Erythroblast (primary cell): ENCODE measurements around the gene GPR35.

Source experiments
- DNase-seq, 2 experiments: peaks; one replicate each; lab custom pipeline; 2025; lab: John Stamatoyannopoulos, UW
- GATA1 ChIP-seq: IDR thresholded peaks from 2 replicates; pipeline ENCODE4 v1.6.1; 2011; ENCODE audit warnings: low read depth, mild to moderate bottlenecking, control low read depth, low read length, moderate library complexity
- POLR2A ChIP-seq: IDR thresholded peaks from 2 replicates; pipeline ENCODE4 v1.6.1; 2011; ENCODE audit warnings: mild to moderate bottlenecking, low read length

Gene GPR35

DNA sequence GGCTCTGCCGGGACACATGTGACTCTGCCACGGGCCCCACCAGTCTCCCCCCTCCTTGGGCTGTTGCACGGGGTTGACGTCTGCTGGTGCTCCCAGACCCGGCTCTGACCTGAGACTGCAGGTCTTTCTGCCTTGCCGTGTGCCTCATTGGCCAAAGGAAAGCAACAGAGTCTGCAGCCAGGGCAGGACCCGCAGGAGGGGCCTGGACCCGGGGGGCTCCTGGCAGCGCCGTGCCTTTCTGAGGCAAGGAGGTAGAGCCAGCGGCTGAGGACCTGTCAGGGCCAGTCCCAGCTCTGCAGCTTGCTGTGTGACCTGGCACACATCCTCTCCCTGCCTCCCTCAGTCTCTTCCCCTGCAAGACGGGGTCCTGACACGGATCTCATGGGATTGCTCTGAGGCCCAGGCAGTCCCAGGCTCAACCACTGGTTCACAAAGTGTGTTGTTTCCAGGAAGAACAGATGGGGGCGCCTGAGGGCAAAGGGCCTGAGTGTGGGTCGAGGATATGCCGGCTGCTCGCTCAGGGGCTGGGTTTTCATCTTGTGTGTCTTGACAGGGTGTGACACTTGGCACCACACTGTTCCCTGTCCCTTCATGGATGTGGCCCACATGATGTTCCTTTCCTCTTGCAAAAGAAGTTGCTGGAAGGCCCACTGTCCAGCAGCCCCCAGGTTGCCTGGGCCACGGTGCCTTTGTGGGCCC lies 29.8 kb upstream of the GPR35 start:
- DNase-seq, result peak; percentile 19 to 27
- TF ChIP-seq POLR2A (no peak), GATA1 (no peak)

DNA sequence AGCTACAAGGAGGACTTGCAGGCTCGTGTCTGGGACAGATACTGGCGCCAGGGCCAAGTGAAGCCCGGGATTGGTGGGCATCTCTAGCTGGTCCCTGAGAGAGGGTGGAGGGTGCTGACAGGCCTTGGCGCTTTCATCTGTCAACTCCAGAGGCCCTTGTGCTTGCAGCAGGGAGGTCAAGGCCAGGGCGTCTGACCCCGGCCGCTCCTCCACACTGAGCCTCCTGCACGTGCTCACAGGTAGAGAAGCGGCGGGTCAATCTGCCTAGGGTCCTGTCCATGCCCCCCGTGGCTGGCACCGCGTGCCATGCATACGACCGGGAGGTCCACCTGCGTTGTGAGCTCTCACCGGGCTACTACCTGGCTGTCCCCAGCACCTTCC lies 29.2 kb upstream of the GPR35 start:
- no peak for TF ChIP-seq GATA1
- no peak for TF ChIP-seq POLR2A
- DNase-seq, result no peak

DNA sequence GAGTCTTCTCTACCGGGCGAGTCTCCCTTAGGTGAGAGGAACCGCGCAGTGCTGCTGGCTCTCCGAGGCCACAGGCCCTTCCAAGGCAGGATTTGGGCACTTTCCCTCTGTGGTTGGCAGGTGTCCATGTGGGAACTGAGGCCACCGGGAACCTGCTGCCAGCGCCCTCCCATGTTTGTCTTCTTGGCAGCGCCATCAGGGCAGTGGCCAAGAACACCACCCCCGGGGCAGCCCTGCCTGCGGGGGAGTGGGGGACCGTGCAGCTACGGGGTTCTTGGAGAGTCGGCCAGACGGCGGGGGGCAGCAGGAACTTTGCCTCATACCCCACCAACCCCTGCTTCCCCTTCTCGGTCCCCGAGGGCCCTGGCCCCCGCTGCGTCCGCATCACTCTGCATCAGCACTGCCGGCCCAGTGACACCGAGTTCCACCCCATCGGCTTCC lies 28.8 kb upstream of the GPR35 start:
- TF ChIP-seq GATA1, result no peak
- no peak for TF ChIP-seq POLR2A
- no peak for DNase-seq

DNA sequence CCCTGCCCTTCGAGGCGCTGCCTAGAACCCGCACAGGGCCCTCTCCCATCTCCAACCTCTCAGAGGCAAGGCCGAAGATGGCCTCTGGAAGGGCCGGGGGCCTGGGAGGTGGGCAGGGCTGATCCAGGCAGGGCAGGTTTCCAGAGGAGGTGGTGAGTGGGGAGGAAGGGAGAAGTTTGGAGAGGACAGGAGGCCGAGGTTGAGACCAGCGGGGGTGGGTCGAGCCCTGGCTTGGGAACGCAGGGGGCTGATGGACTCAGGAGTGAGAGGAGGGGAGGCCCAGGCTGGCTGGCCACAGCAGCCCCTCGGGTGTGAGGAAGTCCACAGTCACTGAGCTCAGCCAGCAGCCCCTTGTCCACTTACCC lies 28.2 kb upstream of the GPR35 start:
- TF ChIP-seq POLR2A (no peak), GATA1 (no peak)
- DNase-seq, result no peak

DNA sequence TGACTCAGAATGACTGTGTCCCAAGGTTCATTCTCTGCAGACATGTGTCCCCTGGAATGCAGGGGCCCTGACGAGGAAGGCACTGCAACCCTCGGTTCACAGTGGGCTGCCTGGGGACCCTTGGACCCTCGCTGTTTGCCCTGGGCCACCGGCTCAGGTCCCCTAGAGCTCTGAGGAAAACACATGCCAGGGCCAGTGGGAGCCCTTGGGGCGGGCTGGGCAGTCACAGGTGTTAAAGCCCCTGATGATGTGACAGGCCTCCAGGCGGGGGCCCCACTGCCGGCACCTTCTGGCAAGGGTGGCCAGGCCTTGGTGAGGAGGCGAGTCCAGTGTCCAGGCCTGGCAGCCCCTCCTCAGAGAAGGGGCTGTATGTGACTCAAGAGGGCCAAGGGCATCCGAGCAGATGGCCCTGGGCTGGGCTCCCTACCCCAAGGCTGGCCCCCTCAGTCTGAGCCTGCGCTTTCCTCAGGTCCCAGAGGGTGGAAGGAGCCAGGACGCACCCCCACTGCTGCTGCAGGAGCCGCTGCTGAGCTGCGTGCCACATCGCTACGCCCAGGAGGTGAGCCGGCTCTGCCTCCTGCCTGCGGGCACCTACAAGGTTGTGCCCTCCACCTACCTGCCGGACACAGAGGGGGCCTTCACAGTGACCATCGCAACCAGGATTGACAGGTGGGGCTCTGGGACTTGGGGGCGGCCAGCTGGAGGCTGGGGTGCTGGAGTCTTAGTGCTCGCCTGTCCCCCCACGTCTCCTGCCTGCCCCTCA lies 27.7 kb upstream of the GPR35 start:
- no peak for DNase-seq
- TF ChIP-seq GATA1 (no peak), POLR2A (no peak)

DNA sequence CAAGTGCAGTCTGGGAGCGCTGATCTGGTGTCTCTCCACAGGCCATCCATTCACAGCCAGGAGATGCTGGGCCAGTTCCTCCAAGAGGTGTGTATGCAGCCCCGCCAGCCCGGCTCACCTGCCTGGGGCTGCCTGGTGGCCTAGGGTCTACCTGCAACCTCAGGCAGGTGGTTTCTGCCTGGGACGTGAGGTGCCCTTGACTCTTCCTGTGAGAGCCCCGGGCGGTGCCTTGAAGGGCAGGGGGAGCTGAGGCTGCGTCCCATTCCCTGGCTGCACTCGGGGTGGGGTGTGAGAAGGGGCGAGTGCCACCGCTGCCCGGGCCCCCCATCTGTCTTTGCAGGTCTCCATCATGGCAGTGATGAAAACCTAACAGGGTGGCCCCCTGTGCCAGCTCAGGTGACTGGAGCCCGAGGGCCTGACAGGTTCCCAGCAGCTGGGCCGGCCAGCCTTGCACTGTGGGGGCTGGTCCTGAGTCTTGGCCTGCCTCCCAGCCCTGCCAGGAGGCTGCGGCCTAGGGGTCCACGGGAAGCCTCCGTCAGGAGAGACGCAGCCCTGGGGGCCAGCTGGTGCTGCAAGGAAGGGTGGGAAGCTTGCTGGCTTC lies 26.9 kb upstream of the GPR35 start:
- no peak for DNase-seq
- TF ChIP-seq GATA1 (no peak), POLR2A (no peak)

DNA sequence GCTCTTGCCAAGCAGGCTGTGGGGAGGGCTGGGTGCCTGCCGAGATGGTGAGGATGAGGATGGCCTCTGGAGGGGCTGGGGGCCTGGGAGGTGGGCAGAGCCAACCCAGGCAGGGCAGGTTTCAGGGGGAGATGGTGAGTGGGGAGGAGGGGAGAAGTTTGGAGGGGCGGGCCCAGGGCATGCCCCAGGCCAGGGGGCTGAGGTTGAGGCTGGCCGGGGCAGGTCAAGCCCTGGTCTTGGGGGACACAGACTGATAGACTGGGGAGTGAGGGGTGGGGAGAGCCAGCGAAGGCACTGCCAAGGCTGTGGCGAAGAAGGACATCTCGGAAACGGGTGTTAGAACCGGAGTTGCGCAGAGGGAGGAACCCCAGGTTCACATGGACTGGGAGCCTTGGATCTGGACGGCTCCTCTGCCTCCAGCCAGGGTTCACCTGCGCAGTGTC lies 26.1 kb upstream of the GPR35 start:
- TF ChIP-seq GATA1 (no peak), POLR2A (no peak)
- DNase-seq, result no peak

DNA sequence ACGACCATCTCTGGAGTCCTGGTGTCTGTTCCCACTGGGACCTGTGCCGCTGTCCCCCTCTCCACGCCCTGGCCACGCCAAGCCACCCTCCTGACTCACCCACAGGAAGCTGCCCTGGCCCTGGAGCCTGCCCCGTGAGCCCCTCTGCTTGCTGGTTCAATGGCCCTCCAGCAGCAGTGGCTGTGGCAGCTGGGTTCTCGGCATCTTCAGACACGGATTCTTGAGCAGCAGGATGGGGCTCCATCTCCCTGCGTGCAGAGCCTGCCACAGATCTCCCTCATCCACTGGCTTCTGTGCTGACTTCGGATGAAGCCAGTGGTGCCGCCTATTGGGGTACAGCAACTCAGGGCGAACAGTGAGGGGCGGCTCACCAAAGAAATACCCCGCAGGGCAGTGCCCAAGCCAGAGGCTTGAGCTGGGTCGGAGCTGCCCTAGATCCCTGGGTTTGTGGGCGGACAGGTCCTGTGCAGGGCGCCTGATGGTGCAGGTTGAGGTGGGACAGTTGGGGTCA lies 24.8 kb upstream of the GPR35 start:
- no peak for DNase-seq
- TF ChIP-seq POLR2A, result no peak
- no peak for TF ChIP-seq GATA1

DNA sequence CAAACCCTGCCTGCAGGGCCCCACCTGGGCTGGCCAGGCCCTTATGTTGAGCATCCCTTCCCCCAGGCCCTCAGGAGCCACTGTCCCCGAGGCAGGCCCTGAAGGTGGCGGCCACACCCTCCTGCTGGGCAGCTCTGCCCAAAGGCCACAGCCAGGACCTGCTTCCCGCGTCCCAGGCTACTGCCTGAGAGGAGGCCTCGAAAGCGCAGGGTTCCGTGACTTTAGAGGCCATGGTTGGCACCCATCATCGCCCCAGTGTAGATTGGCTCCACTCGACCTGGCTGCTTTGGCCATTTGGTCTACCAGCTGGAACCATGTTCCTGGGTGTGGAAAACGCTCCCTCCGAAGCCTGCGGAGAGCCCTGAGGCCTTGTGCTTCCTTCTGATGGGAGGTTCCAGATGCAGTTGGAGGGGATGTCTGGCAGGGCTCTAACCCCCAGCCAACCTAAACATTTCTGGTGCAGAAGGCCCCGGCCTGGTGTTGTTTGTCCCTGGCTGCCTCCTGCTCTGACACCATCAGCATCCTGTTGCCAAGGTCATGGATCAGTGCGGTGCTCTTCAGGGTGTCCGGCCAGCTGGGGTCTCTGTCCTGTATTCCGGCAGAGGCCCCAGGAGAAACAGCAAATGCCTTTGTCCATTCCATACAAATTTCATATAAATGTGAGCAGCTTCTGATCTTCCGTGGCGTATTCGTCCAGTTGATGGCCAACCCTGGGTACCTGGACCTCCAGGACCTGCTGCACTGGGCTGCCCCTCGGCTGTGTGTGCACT lies 24.0 kb upstream of the GPR35 start:
- no peak for DNase-seq
- no peak for TF ChIP-seq GATA1
- no peak for TF ChIP-seq POLR2A

DNA sequence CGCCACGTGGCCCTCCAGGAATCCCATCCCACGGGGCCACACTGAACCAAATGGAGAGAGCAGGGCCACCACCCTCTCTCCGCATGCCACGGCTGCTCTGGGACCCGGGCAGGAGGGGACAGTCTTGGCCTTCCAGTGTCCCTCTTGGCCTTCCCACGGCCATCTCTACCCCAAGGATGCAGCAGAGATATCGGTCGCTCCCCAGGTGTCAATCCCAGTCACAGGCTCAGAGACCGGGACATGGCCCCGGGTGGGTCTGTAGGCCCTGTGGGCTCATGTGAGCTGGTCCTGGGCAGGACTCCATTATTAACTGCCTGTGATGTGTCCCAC lies 23.5 kb upstream of the GPR35 start:
- DNase-seq, result no peak
- TF ChIP-seq GATA1, result no peak
- no peak for TF ChIP-seq POLR2A

DNA sequence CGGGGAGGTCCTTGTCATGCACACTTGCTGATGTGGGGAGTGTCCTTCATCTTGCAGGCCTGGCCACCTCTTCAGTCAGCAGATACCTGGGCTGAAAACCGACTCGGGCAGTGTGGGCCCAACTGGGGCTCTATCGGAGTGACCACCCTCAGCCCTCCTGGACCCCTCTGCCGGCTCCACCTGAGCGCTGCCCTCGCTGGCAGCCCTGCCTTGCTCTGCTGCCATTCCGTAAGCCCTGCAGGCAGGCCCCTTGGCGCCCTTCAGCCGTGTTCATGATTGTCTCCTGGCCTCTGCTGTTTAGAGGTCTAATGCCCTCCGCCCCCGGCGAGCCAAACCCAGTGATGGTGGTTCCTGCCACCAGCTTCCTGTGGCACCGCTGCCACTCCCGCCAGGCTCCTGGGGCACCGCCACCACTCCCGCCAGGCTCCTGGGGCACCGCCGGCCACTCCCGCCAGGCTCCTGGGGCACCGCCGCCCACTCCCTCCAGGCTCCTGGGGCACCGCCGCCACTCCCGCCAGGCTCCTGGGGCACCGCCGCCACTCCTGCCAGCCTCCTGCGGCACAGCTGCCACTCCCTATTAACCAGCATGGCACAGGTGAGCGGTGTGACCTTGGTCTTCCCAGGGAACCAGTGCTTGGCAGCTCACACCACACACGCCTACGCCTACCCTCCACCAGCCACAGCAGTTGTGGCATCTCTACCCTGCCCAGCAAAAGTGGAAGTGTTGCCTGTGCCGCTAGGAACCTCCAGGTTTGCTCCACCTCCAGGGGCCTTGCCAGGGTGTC lies 22.8 kb upstream of the GPR35 start:
- TF ChIP-seq GATA1 (no peak), POLR2A (no peak)
- DNase-seq, result no peak

DNA sequence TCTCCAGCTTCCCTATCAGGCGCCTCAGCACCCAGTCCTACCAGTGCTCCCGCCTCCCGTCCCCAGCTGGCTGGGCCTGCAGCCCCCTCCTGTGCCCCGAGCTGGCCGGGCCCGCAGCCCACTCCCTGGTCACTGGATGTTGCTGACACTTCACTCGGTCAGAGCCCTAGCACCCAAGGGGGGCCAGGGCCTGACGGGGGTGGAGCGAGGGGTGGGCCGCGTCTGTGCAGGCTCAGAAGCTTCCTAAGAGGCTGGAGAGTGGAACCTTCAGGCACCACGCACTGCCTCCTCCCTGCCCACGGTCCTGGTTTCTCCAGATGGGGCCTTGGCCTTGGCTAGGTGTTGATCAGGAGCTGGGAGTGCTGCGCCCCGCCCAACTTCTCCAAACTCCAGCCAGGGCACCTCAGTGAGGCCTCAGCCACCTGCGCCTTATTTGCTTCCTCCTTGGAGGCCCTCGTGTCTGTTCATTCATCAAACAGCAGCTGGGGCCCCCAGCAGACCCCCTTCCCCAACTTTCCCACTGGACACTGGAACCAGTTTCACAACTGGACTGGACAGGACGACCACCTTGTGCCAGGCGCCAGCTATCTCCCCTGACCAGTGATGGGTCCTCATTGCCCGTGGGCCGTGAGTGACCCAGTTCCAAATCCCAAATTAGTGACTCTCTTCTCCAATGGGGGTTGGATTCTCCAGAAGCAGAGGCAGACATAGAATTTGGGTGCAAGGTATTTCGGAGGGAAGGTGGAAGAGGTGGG lies 22.0 kb upstream of the GPR35 start:
- no peak for TF ChIP-seq POLR2A
- TF ChIP-seq GATA1, result no peak
- DNase-seq, result no peak
